ENCODE data around the gene ADGRD2.

Gene ADGRD2

GRCh38 chr9:124457887-124458431 lies 7.7 kb downstream of the ADGRD2 start:
- DNase-seq (ENCODE audit: low read depth), result no peak

- DNase-seq (ENCODE audit: low read depth), result no peak
These were observed 8.2 kb downstream of the ADGRD2 start for GRCh38 chr9:124458441-124458840.

GRCh38 chr9:124462739-124463138 lies 12.5 kb downstream of the ADGRD2 start:
- no peak for DNase-seq (ENCODE audit: low read depth)

GRCh38 chr9:124465736-124466135 lies 15.5 kb downstream of the ADGRD2 start:
- DNase-seq (ENCODE audit: low read depth), result no peak

GRCh38 chr9:124467410-124468060 lies 17.3 kb downstream of the ADGRD2 start:
- DNase-seq (ENCODE audit: low read depth), result no peak

GRCh38 chr9:124468061-124468740 lies 17.9 kb downstream of the ADGRD2 start:
- no peak for DNase-seq (ENCODE audit: low read depth)

GRCh38 chr9:124469011-124469832 lies 19.0 kb downstream of the ADGRD2 start:
- no peak for DNase-seq (ENCODE audit: low read depth)

- no peak for DNase-seq (ENCODE audit: low read depth)
These were observed 20.1 kb downstream of the ADGRD2 start for GRCh38 chr9:124470306-124470705.

GRCh38 chr9:124470726-124471125 lies 20.5 kb downstream of the ADGRD2 start:
- no peak for DNase-seq (ENCODE audit: low read depth)

GRCh38 chr9:124471761-124472160 lies 21.5 kb downstream of the ADGRD2 start:
- DNase-seq (ENCODE audit: low read depth), result no peak

- DNase-seq (ENCODE audit: low read depth), result no peak
These were observed 22.5 kb downstream of the ADGRD2 start for GRCh38 chr9:124472770-124473169.

- no peak for DNase-seq (ENCODE audit: low read depth)
These were observed 23.1 kb downstream of the ADGRD2 start for GRCh38 chr9:124473310-124473709.

GRCh38 chr9:124474151-124474550 lies 23.9 kb downstream of the ADGRD2 start:
- no peak for DNase-seq (ENCODE audit: low read depth)

GRCh38 chr9:124475158-124475867 lies 25.1 kb downstream of the ADGRD2 start:
- no peak for DNase-seq (ENCODE audit: low read depth)

GRCh38 chr9:124475868-124476690 lies 25.8 kb downstream of the ADGRD2 start:
- no peak for DNase-seq (ENCODE audit: low read depth)

- DNase-seq (ENCODE audit: low read depth), result no peak
These were observed 27.0 kb downstream of the ADGRD2 start for GRCh38 chr9:124477211-124477647.

- DNase-seq (ENCODE audit: low read depth), result no peak
These were observed 27.5 kb downstream of the ADGRD2 start for GRCh38 chr9:124477648-124478285.

GRCh38 chr9:124478354-124478753 lies 28.1 kb downstream of the ADGRD2 start:
- DNase-seq (ENCODE audit: low read depth), result no peak

- no peak for DNase-seq (ENCODE audit: low read depth)
These were observed 29.1 kb downstream of the ADGRD2 start for GRCh38 chr9:124479371-124479770.

GRCh38 chr9:124479947-124480620 lies 29.8 kb downstream of the ADGRD2 start:
- no peak for DNase-seq (ENCODE audit: low read depth)
